Suprapubic skin (tissue), 4 donors: ENCODE measurements around the gene MAF.

Experiments used
- EP300 ChIP-seq: sonication (generic); formaldehyde crosslinking; IDR thresholded peaks from one replicate; pipeline ENCODE4 v1.6.1; 2017; ENCODE audit warnings: antibody characterized with exemption
- POLR2A ChIP-seq, 2 donors: fragments of 450-650 bp; IDR thresholded peaks; one replicate each; pipeline ENCODE4 v1.6.1; 2017; ENCODE audit warnings: antibody characterized with exemption in 2 of 2, mild to moderate bottlenecking in 2 of 2, moderate library complexity in 2 of 2
- POLR2AphosphoS5 ChIP-seq, 3 donors: sonication (generic); formaldehyde crosslinking; IDR thresholded peaks; one replicate each; pipeline ENCODE4 v1.6.1; 2017; ENCODE audit warnings: antibody characterized with exemption in 3 of 3
- TF ChIP-seq, protein P1 (sequence below), 2 donors: fragments of 200-600 bp in 1 of 2; fragments of 450-650 bp in 1 of 2; sonication (generic) in 1 of 2; IDR thresholded peaks; one replicate each; pipeline ENCODE4 v1.5.1; 2016 to 2019; ENCODE audit warnings: antibody characterized with exemption in 2 of 2, mild to moderate bottlenecking in 1 of 2, moderate library complexity in 1 of 2

- TF ChIP-seq POLR2AphosphoS5 (IDR thresholded peaks at IDR 0.05) (no peak), POLR2A (IDR thresholded peaks at IDR 0.05) (no peak), EP300 (no peak)
- TF ChIP-seq, protein P1, sequence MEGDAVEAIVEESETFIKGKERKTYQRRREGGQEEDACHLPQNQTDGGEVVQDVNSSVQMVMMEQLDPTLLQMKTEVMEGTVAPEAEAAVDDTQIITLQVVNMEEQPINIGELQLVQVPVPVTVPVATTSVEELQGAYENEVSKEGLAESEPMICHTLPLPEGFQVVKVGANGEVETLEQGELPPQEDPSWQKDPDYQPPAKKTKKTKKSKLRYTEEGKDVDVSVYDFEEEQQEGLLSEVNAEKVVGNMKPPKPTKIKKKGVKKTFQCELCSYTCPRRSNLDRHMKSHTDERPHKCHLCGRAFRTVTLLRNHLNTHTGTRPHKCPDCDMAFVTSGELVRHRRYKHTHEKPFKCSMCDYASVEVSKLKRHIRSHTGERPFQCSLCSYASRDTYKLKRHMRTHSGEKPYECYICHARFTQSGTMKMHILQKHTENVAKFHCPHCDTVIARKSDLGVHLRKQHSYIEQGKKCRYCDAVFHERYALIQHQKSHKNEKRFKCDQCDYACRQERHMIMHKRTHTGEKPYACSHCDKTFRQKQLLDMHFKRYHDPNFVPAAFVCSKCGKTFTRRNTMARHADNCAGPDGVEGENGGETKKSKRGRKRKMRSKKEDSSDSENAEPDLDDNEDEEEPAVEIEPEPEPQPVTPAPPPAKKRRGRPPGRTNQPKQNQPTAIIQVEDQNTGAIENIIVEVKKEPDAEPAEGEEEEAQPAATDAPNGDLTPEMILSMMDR (IDR thresholded peaks at IDR 0.05): no peak
These were observed 23.3 kb upstream of the MAF start for GRCh38 chr16:79623824-79624223.
